Loucy (cell line): ENCODE results near the gene NRXN3.

Experiments
- CTCF ChIP-seq: fragments of 200-600 bp; sonication (generic); conservative IDR thresholded peaks from 2 replicates; pipeline ENCODE4 v1.5.1; 2014; ENCODE audit warnings: mild to moderate bottlenecking, antibody characterized with exemption, low read length
- EZH2phosphoT487 ChIP-seq: fragments of 200-600 bp; IDR thresholded peaks from 2 replicates; pipeline ENCODE4 v1.6.1; 2018; ENCODE audit warnings: antibody characterized with exemption, mild to moderate bottlenecking, moderate library complexity, borderline replicate concordance

- no peak for TF ChIP-seq CTCF
- no peak for TF ChIP-seq EZH2phosphoT487
Measured at GRCh38 chr14:79549515-79549914, 1379.3 kb downstream of the NRXN3 start.
